Measurements from ENCODE around the gene YTHDC1.
A peak's percentile ranks its signal among the peaks of the same experiment; 100 is the strongest.

YTHDC1 gene

GRCh38 chr4:68367835-68368234 is 17.9 kb upstream of the YTHDC1 start:
- DNase-seq = peak; percentile 73
- WGBS (ENCODE audit: extremely low coverage, insufficient coverage, low lambda C conversion rate) = no CpG with 5 or more reads among the region's 3 CpGs
- H3K4me3 ChIP-seq (ENCODE audit: low read length) = no peak overlapping the region

GRCh38 chr4:68366600-68366999 is 16.7 kb upstream of the YTHDC1 start:
- Histone ChIP-seq H4K8ac (ENCODE audit: low read depth, low read length) (no peak overlapping the region), H3K56ac (ENCODE audit: low read length) (no peak overlapping the region), H2AK5ac (ENCODE audit: low read length) (no peak overlapping the region), H3K79me2 (ENCODE audit: control insufficient read depth, insufficient read depth, low read length) (no peaks in the 10 kb centered on the region), H3K4me3 (ENCODE audit: low read length) (no peak overlapping the region), H2BK120ac (ENCODE audit: low read depth, low read length) (no peak overlapping the region), H4K5ac (ENCODE audit: low read length) (no peak overlapping the region), H3K23ac (ENCODE audit: low read length) (no peak overlapping the region), H3K27me3 (ENCODE audit: insufficient read depth, low read length, poor library complexity) (no peaks in the 10 kb centered on the region), H3K36me3 (ENCODE audit: control insufficient read depth, insufficient read depth, low read length) (no peaks in the 10 kb centered on the region), H3K4me1 (ENCODE audit: control insufficient read depth, low read depth, low read length) (no peaks in the 10 kb centered on the region), H3K9ac (ENCODE audit: low read length) (no peak overlapping the region), H3K18ac (ENCODE audit: low read length) (no peak overlapping the region), H2BK15ac (replicated peaks; ENCODE audit: low read depth) (no peak overlapping the region), H3K27ac (ENCODE audit: low read depth, low read length) (no peak overlapping the region), H3K4me2 (ENCODE audit: low read length) (no peak overlapping the region), H2BK5ac (ENCODE audit: low read length) (no peak overlapping the region), H3K4ac (ENCODE audit: low read depth, low read length) (no peak overlapping the region), H3K79me1 (ENCODE audit: low read length) (no peaks in the 10 kb centered on the region)
- DNase-seq = no peak
- no CpG with 5 or more reads among the region's 4 CpGs for WGBS (ENCODE audit: extremely low coverage, insufficient coverage, low lambda C conversion rate)

More at GRCh38 chr4:68367835-68368234, 17.9 kb upstream of the YTHDC1 start:
- H3K27me3 ChIP-seq (ENCODE audit: insufficient read depth, low read length, poor library complexity) = no peaks in the 10 kb centered on the region
- no peak overlapping the region for H3K4ac ChIP-seq (ENCODE audit: low read depth, low read length)
- H2BK5ac ChIP-seq (ENCODE audit: low read length) = no peak overlapping the region
- H2AK5ac ChIP-seq (ENCODE audit: low read length) = no peak overlapping the region
- no peaks in the 10 kb centered on the region for H3K4me1 ChIP-seq (ENCODE audit: control insufficient read depth, low read depth, low read length)
- no peaks in the 10 kb centered on the region for H3K36me3 ChIP-seq (ENCODE audit: control insufficient read depth, insufficient read depth, low read length)
- H2BK120ac ChIP-seq (ENCODE audit: low read depth, low read length) = no peak overlapping the region
- H4K5ac ChIP-seq (ENCODE audit: low read length) = no peak overlapping the region
- H3K9ac ChIP-seq (ENCODE audit: low read length) = no peak overlapping the region
- H3K23ac ChIP-seq (ENCODE audit: low read length) = no peak overlapping the region
- H3K79me2 ChIP-seq (ENCODE audit: control insufficient read depth, insufficient read depth, low read length) = no peaks in the 10 kb centered on the region
- H4K8ac ChIP-seq (ENCODE audit: low read depth, low read length) = no peak overlapping the region
- no peaks in the 10 kb centered on the region for H3K79me1 ChIP-seq (ENCODE audit: low read length)
- H3K56ac ChIP-seq (ENCODE audit: low read length) = no peak overlapping the region
- no peak overlapping the region for H2BK15ac ChIP-seq (replicated peaks; ENCODE audit: low read depth)
- no peak overlapping the region for H3K18ac ChIP-seq (ENCODE audit: low read length)
- no peak overlapping the region for H3K27ac ChIP-seq (ENCODE audit: low read depth, low read length)
- H3K4me2 ChIP-seq (ENCODE audit: low read length) = no peak overlapping the region

GRCh38 chr4:68365068-68365467 is 15.2 kb upstream of the YTHDC1 start:
- H3K79me1 ChIP-seq (ENCODE audit: low read length) = no peaks in the 10 kb centered on the region
- H3K56ac ChIP-seq (ENCODE audit: low read length) = no peak overlapping the region
- H3K79me2 ChIP-seq (ENCODE audit: control insufficient read depth, insufficient read depth, low read length) = no peaks in the 10 kb centered on the region
- H3K4me3 ChIP-seq (ENCODE audit: low read length) = no peak overlapping the region
- H2BK5ac ChIP-seq (ENCODE audit: low read length) = no peak overlapping the region
- no peak overlapping the region for H3K4me2 ChIP-seq (ENCODE audit: low read length)
- no CpG with 5 or more reads among the region's 1 CpG for WGBS (ENCODE audit: extremely low coverage, insufficient coverage, low lambda C conversion rate)
- no peak overlapping the region for H2BK120ac ChIP-seq (ENCODE audit: low read depth, low read length)
- no peak overlapping the region for H3K23ac ChIP-seq (ENCODE audit: low read length)
- H4K5ac ChIP-seq (ENCODE audit: low read length) = no peak overlapping the region
- no peak overlapping the region for H3K27ac ChIP-seq (ENCODE audit: low read depth, low read length)
- no peak overlapping the region for H2BK15ac ChIP-seq (replicated peaks; ENCODE audit: low read depth)
- H3K9ac ChIP-seq (ENCODE audit: low read length) = no peak overlapping the region
- no peaks in the 10 kb centered on the region for H3K4me1 ChIP-seq (ENCODE audit: control insufficient read depth, low read depth, low read length)
- no peak overlapping the region for H3K18ac ChIP-seq (ENCODE audit: low read length)
- no peak overlapping the region for H4K8ac ChIP-seq (ENCODE audit: low read depth, low read length)
- no peaks in the 10 kb centered on the region for H3K27me3 ChIP-seq (ENCODE audit: insufficient read depth, low read length, poor library complexity)
- no peak overlapping the region for H3K4ac ChIP-seq (ENCODE audit: low read depth, low read length)
- no peaks in the 10 kb centered on the region for H3K36me3 ChIP-seq (ENCODE audit: control insufficient read depth, insufficient read depth, low read length)
- no peak overlapping the region for H2AK5ac ChIP-seq (ENCODE audit: low read length)
- DNase-seq = no peak

GRCh38 chr4:68361146-68361589 is 11.3 kb upstream of the YTHDC1 start:
- no peaks in the 10 kb centered on the region for H3K79me2 ChIP-seq (ENCODE audit: control insufficient read depth, insufficient read depth, low read length)
- no peak overlapping the region for H2BK120ac ChIP-seq (ENCODE audit: low read depth, low read length)
- H4K5ac ChIP-seq (ENCODE audit: low read length) = no peak overlapping the region
- WGBS (ENCODE audit: extremely low coverage, insufficient coverage, low lambda C conversion rate) = no CpG with 5 or more reads among the region's 3 CpGs
- H3K18ac ChIP-seq (ENCODE audit: low read length) = peak overlapping the region; percentile 7
- H3K27ac ChIP-seq (ENCODE audit: low read depth, low read length) = no peak overlapping the region
- H3K79me1 ChIP-seq (ENCODE audit: low read length) = no peaks in the 10 kb centered on the region
- H3K36me3 ChIP-seq (ENCODE audit: control insufficient read depth, insufficient read depth, low read length) = no peaks in the 10 kb centered on the region
- H2BK15ac ChIP-seq (replicated peaks; ENCODE audit: low read depth) = no peak overlapping the region
- no peaks in the 10 kb centered on the region for H3K27me3 ChIP-seq (ENCODE audit: insufficient read depth, low read length, poor library complexity)
- no peak overlapping the region for H3K4me3 ChIP-seq (ENCODE audit: low read length)
- no peak overlapping the region for H2AK5ac ChIP-seq (ENCODE audit: low read length)
- H3K4ac ChIP-seq (ENCODE audit: low read depth, low read length) = no peak overlapping the region
- no peak overlapping the region for H2BK5ac ChIP-seq (ENCODE audit: low read length)
- H4K8ac ChIP-seq (ENCODE audit: low read depth, low read length) = no peak overlapping the region
- H3K56ac ChIP-seq (ENCODE audit: low read length) = peak overlapping the region; percentile 28
- H3K9ac ChIP-seq (ENCODE audit: low read length) = no peak overlapping the region
- peak; percentile 64 for DNase-seq
- no peaks in the 10 kb centered on the region for H3K4me1 ChIP-seq (ENCODE audit: control insufficient read depth, low read depth, low read length)
- no peak overlapping the region for H3K23ac ChIP-seq (ENCODE audit: low read length)
- H3K4me2 ChIP-seq (ENCODE audit: low read length) = no peak overlapping the region

GRCh38 chr4:68360231-68360968 is 10.5 kb upstream of the YTHDC1 start:
- Histone ChIP-seq H3K4ac (ENCODE audit: low read depth, low read length) (no peak overlapping the region), H2BK15ac (replicated peaks; ENCODE audit: low read depth) (no peak overlapping the region), H3K27me3 (ENCODE audit: insufficient read depth, low read length, poor library complexity) (no peaks in the 10 kb centered on the region), H3K79me1 (ENCODE audit: low read length) (no peaks in the 10 kb centered on the region), H2BK120ac (ENCODE audit: low read depth, low read length) (no peak overlapping the region), H3K4me2 (ENCODE audit: low read length) (no peak overlapping the region), H2AK5ac (ENCODE audit: low read length) (no peak overlapping the region), H3K23ac (ENCODE audit: low read length) (no peak overlapping the region), H3K4me3 (ENCODE audit: low read length) (no peak overlapping the region), H3K9ac (ENCODE audit: low read length) (no peak overlapping the region), H3K4me1 (ENCODE audit: control insufficient read depth, low read depth, low read length) (no peaks in the 10 kb centered on the region), H3K36me3 (ENCODE audit: control insufficient read depth, insufficient read depth, low read length) (no peaks in the 10 kb centered on the region), H3K56ac (ENCODE audit: low read length) (no peak overlapping the region), H3K18ac (ENCODE audit: low read length) (no peak overlapping the region), H4K8ac (ENCODE audit: low read depth, low read length) (no peak overlapping the region), H3K79me2 (ENCODE audit: control insufficient read depth, insufficient read depth, low read length) (no peaks in the 10 kb centered on the region), H2BK5ac (ENCODE audit: low read length) (no peak overlapping the region), H4K5ac (ENCODE audit: low read length) (no peak overlapping the region), H3K27ac (ENCODE audit: low read depth, low read length) (no peak overlapping the region)
- no peak for DNase-seq
- WGBS (ENCODE audit: extremely low coverage, insufficient coverage, low lambda C conversion rate) = no CpG with 5 or more reads among the region's 4 CpGs

- DNase-seq = no peak
- Histone ChIP-seq H3K27ac (ENCODE audit: low read depth, low read length) (no peak overlapping the region), H3K4me1 (ENCODE audit: control insufficient read depth, low read depth, low read length) (no peaks in the 10 kb centered on the region), H4K8ac (ENCODE audit: low read depth, low read length) (no peak overlapping the region), H2AK5ac (ENCODE audit: low read length) (no peak overlapping the region), H3K4me3 (ENCODE audit: low read length) (no peak overlapping the region), H3K4me2 (ENCODE audit: low read length) (no peak overlapping the region), H3K23ac (ENCODE audit: low read length) (no peak overlapping the region), H2BK5ac (ENCODE audit: low read length) (no peak overlapping the region), H3K4ac (ENCODE audit: low read depth, low read length) (peak overlapping the region; percentile 36), H2BK120ac (ENCODE audit: low read depth, low read length) (no peak overlapping the region), H3K9ac (ENCODE audit: low read length) (no peak overlapping the region), H3K36me3 (ENCODE audit: control insufficient read depth, insufficient read depth, low read length) (no peaks in the 10 kb centered on the region), H3K79me2 (ENCODE audit: control insufficient read depth, insufficient read depth, low read length) (no peaks in the 10 kb centered on the region), H3K18ac (ENCODE audit: low read length) (no peak overlapping the region), H3K27me3 (ENCODE audit: insufficient read depth, low read length, poor library complexity) (no peaks in the 10 kb centered on the region), H3K56ac (ENCODE audit: low read length) (no peak overlapping the region), H3K79me1 (ENCODE audit: low read length) (no peaks in the 10 kb centered on the region), H4K5ac (ENCODE audit: low read length) (no peak overlapping the region), H2BK15ac (replicated peaks; ENCODE audit: low read depth) (peak overlapping the region; percentile 3)
Observed at GRCh38 chr4:68359508-68359907, 9.6 kb upstream of the YTHDC1 start.

All from mesendoderm (in vitro differentiated cells).